Measurements from ENCODE around the gene MLEC.

MLEC gene

GRCh38 chr12:120699553-120699952, 12.6 kb downstream of the MLEC start:
- peaks cover 71% of the 10 kb centered on the region for H3K36me3 Mint-ChIP-seq
- no peak overlapping the region for H3K27ac Mint-ChIP-seq
- DNase-seq (ENCODE audit: low spot score in 2 of 2) = no peak
- ATAC-seq = no peak
- no peak overlapping the region for H3K4me3 Mint-ChIP-seq
- H3K9me3 Mint-ChIP-seq = no peaks in the 10 kb centered on the region
- H3K4me1 Mint-ChIP-seq = no peaks in the 10 kb centered on the region

- H3K4me1 Mint-ChIP-seq = no peaks in the 10 kb centered on the region
- H3K4me3 Mint-ChIP-seq = no peak overlapping the region
- H3K36me3 Mint-ChIP-seq = peaks cover 68% of the 10 kb centered on the region
- H3K27ac Mint-ChIP-seq = peak overlapping the region; percentile 79
- DNase-seq (ENCODE audit: low spot score in 2 of 2) (no peak), ATAC-seq (no peak)
- H3K9me3 Mint-ChIP-seq = no peaks in the 10 kb centered on the region
Observed at GRCh38 chr12:120700886-120701285, 13.9 kb downstream of the MLEC start.

DNA sequence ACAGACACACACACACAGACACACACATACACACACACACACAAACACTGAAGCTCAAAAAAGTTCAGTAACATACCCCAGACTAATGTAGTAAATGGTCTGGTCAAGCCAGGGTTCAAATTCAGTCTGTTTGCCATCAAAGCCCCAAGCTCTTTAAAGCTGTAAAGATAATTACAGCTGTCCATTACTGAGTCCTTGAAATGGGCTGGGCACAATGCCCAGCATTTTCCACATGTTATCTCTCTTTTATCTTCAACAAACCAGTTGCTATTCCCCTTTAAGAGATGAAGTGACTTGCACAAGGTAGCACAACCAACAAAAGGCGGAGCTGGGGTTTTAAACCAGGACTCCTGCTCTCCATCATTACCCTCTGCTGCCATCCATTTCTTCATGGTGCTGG, 15.7 kb downstream of the MLEC start:
- no peak overlapping the region for H3K27ac Mint-ChIP-seq
- ATAC-seq = no peak
- H3K4me3 Mint-ChIP-seq = no peak overlapping the region

GRCh38 chr12:120703311-120703942, 16.5 kb downstream of the MLEC start:
- no peaks in the 10 kb centered on the region for H3K9me3 Mint-ChIP-seq
- no peak overlapping the region for H3K27ac Mint-ChIP-seq
- DNase-seq (ENCODE audit: low spot score in 2 of 2) (no peak), ATAC-seq (no peak)
- no peaks in the 10 kb centered on the region for H3K4me1 Mint-ChIP-seq
- no peak overlapping the region for H3K4me3 Mint-ChIP-seq
- peaks cover 48% of the 10 kb centered on the region for H3K36me3 Mint-ChIP-seq

More for the DNA sequence above, 15.7 kb downstream of the MLEC start:
- Mint-ChIP-seq H3K9me3 (no peaks in the 10 kb centered on the region), H3K36me3 (peaks cover 50% of the 10 kb centered on the region), H3K4me1 (no peaks in the 10 kb centered on the region)
- no peak for DNase-seq (ENCODE audit: low spot score in 2 of 2)

DNA sequence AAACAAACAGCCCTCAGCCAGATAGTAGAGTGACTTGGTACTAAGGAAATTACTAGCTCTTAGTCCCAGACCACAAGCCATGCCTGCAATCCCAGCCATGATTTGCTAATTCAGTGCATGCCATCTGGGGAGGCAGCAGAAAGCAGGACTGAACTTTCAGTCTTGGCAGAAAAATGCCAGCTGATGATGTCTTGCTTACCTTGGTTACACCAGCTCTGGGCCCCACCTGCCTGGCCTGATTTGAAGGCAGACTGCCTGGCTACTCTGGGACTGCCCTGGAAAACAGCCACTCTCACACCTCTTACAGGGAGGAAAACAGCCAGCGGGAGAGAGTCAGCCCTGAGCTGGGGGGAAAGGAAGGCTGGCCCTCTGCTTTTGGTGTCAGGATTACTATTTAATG, 18.7 kb downstream of the MLEC start:
- H3K4me1 Mint-ChIP-seq = peaks cover 11% of the 10 kb centered on the region
- H3K36me3 Mint-ChIP-seq = peaks cover 28% of the 10 kb centered on the region
- no peak for DNase-seq (ENCODE audit: low spot score in 2 of 2)
- ATAC-seq = no peak
- no peak overlapping the region for H3K27ac Mint-ChIP-seq
- H3K4me3 Mint-ChIP-seq = no peak overlapping the region
- H3K9me3 Mint-ChIP-seq = no peaks in the 10 kb centered on the region

GRCh38 chr12:120706029-120706428, 19.1 kb downstream of the MLEC start:
- Mint-ChIP-seq H3K4me3 (no peak overlapping the region), H3K9me3 (no peaks in the 10 kb centered on the region), H3K4me1 (peaks cover 12% of the 10 kb centered on the region), H3K27ac (no peak overlapping the region), H3K36me3 (peaks cover 24% of the 10 kb centered on the region)
- ATAC-seq (no peak), DNase-seq (ENCODE audit: low spot score in 2 of 2) (no peak)

DNA sequence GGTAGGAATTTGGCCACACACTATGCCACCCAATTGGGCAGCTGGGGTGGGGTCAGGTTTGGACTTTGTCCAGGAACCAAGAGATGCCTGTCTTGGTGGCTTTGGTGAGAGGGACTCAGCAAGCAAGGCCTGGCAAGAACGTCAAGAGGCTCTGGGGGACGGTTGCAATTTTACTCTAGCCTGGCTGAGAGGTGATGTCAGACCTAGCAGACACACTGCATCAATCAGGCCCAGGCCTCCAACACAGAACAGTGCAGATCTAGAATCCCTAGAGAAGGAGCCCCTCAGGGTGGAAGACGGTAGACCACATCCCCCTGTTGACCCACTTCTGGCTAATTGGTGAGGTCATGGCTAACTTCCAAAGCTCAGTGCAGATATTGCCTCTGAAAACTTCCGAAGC, 21.7 kb downstream of the MLEC start:
- peak overlapping the region; percentile 8 for H3K4me3 Mint-ChIP-seq
- peaks cover 28% of the 10 kb centered on the region for H3K4me1 Mint-ChIP-seq
- no peaks in the 10 kb centered on the region for H3K9me3 Mint-ChIP-seq
- no peak for DNase-seq (ENCODE audit: low spot score in 2 of 2)
- peaks cover 9% of the 10 kb centered on the region for H3K36me3 Mint-ChIP-seq
- peak overlapping the region; percentile 92 for H3K27ac Mint-ChIP-seq
- ATAC-seq = peak; percentile 42

DNA sequence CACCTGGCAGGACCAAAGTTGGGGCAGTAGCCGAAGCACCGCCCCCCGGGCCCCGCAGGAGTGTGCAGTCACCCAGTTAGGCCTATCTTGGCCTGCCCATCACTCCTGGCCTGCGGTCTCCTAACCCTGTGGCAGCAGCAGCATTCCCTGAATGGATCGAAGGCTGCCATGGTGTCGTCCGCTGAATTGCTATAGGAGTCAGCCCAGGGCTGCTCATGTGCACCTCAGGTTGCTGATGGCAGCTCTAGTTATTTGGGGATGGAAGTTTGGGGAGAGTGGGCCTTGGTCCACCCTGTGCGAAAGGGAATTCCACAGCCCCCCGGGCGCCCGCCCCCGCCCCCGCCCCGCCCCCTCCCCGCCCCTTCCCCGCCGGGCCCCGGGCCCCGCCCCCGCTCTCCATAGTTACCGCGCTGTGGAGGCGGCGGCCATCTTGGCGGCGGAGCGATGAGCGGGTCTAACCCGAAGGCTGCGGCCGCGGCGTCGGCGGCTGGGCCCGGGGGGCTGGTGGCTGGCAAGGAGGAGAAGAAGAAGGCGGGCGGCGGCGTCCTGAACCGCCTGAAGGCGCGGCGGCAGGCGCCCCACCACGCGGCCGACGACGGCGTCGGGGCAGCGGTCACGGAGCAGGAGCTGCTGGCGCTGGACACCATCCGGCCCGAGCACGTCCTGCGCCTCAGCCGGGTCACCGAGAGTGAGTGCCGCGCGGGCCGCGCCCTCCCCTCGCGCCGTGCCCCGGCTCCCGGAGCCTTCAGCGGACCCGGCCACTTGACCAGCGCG, 23.3 kb downstream of the MLEC start, which contains the start of gene UNC119B:
UNC119B (plus strand) TSS at position 428 of the 774 bp plus-strand sequence; CDS start at position 445, 17 bp downstream.
- peak within 1 kb of the TSS; percentile 80 for H3K4me3 Mint-ChIP-seq
- H3K36me3 Mint-ChIP-seq = peaks cover 22% of the 10 kb centered on the region
- peak; percentile 69 to 86 for DNase-seq (ENCODE audit: low spot score in 2 of 2)
- peak; percentile 84 for ATAC-seq
- H3K4me1 Mint-ChIP-seq = peaks cover 34% of the 10 kb centered on the region
- peak within 1 kb of the TSS; percentile 92 for H3K27ac Mint-ChIP-seq
- H3K9me3 Mint-ChIP-seq = no peaks in the 10 kb centered on the region

DNA sequence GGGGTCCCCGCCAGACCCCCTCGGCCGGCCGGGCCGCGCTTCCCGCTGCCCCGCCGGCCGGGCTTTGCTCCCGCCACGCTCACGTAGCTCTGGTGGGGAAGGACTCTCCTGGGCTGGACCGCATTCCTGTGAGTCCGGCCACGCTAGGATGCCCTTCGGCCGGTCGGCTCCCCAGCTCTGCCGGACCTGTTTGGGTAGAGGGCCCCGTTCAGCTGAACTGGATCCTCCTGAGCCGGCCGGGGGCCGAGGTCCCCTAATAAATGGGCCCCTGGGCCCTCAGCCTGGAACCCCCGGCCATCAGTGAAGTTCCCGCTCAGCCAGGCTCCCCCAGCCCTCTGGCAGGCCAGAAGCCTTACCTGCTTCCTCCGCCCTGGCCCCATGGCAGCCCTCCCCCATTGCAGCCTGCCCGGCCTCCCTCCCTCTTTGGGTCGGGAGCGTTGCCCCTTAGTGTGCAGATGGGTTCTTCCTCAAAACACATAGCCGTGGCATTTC, 23.9 kb downstream of the MLEC start:
- Mint-ChIP-seq H3K9me3 (no peaks in the 10 kb centered on the region), H3K27ac (peak overlapping the region; percentile 92), H3K36me3 (peaks cover 24% of the 10 kb centered on the region), H3K4me3 (peak overlapping the region; percentile 80), H3K4me1 (peaks cover 34% of the 10 kb centered on the region)
- peak; percentile 42 for ATAC-seq
- DNase-seq (ENCODE audit: low spot score in 2 of 2) = peak; percentile 14 to 65

- no peaks in the 10 kb centered on the region for H3K9me3 Mint-ChIP-seq
- DNase-seq (ENCODE audit: low spot score in 2 of 2) (no peak), ATAC-seq (no peak)
- peak overlapping the region; percentile 80 for H3K4me3 Mint-ChIP-seq
- peaks cover 29% of the 10 kb centered on the region for H3K36me3 Mint-ChIP-seq
- peak overlapping the region; percentile 92 for H3K27ac Mint-ChIP-seq
- H3K4me1 Mint-ChIP-seq = peaks cover 36% of the 10 kb centered on the region
Observed at GRCh38 chr12:120711411-120711810, 24.5 kb downstream of the MLEC start.

GRCh38 chr12:120712610-120713009, 25.7 kb downstream of the MLEC start:
- Mint-ChIP-seq H3K9me3 (no peaks in the 10 kb centered on the region), H3K4me3 (no peak overlapping the region), H3K27ac (peak overlapping the region; percentile 32), H3K4me1 (peaks cover 39% of the 10 kb centered on the region), H3K36me3 (peaks cover 41% of the 10 kb centered on the region)
- DNase-seq (ENCODE audit: low spot score in 2 of 2) (no peak), ATAC-seq (no peak)

DNA sequence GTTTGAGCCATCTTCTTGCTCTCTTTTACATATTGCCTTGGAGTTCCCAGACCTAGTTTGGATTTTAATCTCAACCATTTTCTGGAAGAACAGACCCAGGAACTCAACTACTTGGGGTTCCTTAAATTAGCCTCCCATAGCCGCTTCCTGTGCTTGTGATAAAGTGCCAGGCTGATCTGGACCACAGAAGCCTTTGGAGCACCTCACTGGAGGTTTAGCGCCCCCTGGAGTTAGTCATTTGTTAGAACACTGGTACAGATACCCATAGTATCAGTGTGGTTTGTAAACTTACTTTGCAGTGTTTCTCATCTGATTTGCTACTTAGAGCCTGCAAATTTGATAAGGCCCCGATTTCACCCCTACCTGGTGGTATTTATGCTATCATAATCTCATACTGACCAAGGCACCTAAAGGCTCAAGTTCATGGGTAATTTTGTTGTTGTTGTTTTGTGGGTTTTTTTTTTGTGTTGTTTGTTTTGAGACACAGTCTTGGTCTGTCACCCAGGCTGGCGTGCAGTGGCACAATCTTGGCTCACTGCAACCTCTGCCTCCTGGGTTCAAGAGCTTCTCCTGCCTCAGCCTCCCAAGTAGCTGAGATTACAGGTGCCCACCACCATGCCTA, 27.0 kb downstream of the MLEC start:
- ATAC-seq (peak; percentile 74), DNase-seq (ENCODE audit: low spot score in 2 of 2) (peak; percentile 66 to 84)
- Mint-ChIP-seq H3K4me1 (peaks cover 44% of the 10 kb centered on the region), H3K36me3 (peaks cover 55% of the 10 kb centered on the region), H3K9me3 (no peaks in the 10 kb centered on the region), H3K27ac (peak overlapping the region; percentile 69), H3K4me3 (no peak overlapping the region)

DNA sequence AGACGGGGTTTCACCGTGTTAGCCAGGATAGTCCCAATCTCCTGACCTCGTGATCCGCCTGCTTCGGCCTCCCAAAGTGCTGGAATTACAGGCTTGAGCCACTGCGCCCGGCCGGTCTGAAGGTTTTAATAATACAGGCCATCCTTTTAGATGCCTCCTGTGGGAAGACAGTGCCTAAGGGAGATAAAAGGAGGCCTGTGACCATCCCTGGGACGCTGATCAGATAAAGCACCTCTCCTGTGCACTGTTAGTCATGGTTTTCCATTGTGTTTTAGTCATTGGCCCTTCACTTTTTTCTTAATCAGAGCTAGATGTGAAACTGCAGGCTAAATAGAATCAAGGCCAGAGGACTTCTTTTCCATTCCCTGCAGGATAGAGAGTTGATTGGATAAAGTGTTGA, 31.1 kb downstream of the MLEC start:
- Mint-ChIP-seq H3K9me3 (no peaks in the 10 kb centered on the region), H3K4me1 (peaks cover 20% of the 10 kb centered on the region), H3K27ac (no peak overlapping the region), H3K36me3 (peaks cover 92% of the 10 kb centered on the region), H3K4me3 (no peak overlapping the region)
- ATAC-seq (no peak), DNase-seq (ENCODE audit: low spot score in 2 of 2) (no peak)

DNA sequence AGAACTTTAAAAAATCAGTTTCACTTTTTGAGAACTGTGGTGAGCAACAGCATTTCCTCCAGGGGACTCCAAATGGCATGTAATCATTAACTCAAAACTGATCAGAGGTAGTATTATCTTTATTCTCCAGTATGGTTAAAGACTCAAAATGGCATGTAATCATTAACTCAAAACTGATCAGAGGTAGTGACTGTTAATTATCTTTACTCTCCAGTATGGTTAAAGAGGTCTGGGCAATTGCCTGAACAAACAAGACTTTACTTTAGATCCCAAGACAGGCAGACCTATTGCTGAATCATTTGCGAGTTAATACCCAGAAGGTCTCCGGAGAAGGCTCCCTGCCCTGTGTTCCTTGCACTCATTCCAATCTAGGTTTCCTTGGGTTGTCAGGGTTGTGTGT, 32.1 kb downstream of the MLEC start:
- no peak overlapping the region for H3K4me3 Mint-ChIP-seq
- H3K36me3 Mint-ChIP-seq = peaks cover 96% of the 10 kb centered on the region
- H3K27ac Mint-ChIP-seq = peak overlapping the region; percentile 34
- no peaks in the 10 kb centered on the region for H3K9me3 Mint-ChIP-seq
- peaks cover 13% of the 10 kb centered on the region for H3K4me1 Mint-ChIP-seq
- ATAC-seq (no peak), DNase-seq (ENCODE audit: low spot score in 2 of 2) (no peak)

DNA sequence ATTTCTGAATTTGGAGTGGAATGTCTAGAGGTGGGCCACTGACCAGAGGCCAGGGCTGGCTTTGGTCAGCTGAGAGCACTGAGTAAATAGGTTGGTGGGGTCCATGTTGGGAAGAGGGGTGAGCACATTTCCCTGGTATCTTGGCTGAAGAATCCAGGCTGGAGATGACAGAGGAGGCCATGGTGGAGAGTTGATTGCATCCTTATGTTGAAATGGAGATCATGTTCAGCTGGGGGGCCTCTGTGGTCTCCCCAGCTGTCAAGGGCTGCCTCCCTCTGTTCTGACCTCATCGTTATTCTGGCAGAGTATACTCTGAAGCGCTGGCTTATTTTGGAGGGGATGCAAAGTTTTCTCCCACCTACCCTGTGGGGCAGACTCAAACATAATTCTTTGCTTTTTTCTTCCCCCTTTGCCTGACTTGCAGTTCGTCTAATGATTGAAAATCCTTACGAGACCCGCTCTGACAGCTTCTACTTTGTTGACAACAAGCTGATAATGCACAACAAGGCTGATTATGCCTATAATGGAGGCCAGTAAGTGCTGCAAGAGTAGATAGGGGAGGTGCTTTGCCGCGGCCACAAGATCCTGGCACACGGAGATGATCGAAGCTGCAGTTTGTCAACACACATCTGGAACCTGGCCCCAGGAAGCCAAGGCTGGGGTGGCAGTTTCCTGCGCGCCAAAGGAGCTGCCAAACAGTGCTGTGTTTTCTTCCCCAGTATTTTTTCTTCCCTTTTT, 32.7 kb downstream of the MLEC start:
- Mint-ChIP-seq H3K9me3 (no peaks in the 10 kb centered on the region), H3K36me3 (peaks cover 95% of the 10 kb centered on the region), H3K4me3 (no peak overlapping the region), H3K27ac (no peak overlapping the region), H3K4me1 (peaks cover 15% of the 10 kb centered on the region)
- ATAC-seq = no peak
- no peak for DNase-seq (ENCODE audit: low spot score in 2 of 2)

All from stimulated activated effector memory CD8-positive, alpha-beta T cell treated with anti-CD3 and anti-CD28 coated beads, Interleukin-12 subunit alpha, Interleukin-12 subunit beta, amount 100 ng/mL, for 72 hours (primary cell).